Activated T-cell treated with anti-CD3 and anti-CD28 coated beads, Interleukin-2, amount 50 U/mL, for 1 hour (primary cell): ENCODE measurements around the gene MTHFD2.
"Not testable (repeated sequence)": the region's sequence is repeated elsewhere in the genome, so short reads cannot be mapped to it uniquely, and the experiment has no call there.

ENCODE experiments used
- DNase-seq: peaks from one replicate; pipeline ENCODE4 v3.0.0-alpha.2; 2020

MTHFD2 gene

GRCh38 chr2:74198023-74198460 lies 373 bp upstream of the MTHFD2 start:
- no peak for DNase-seq

GRCh38 chr2:74199275-74199701 lies 873 bp downstream of the MTHFD2 start:
- DNase-seq: no peak

- no peak for DNase-seq
These were observed 1.5 kb downstream of the MTHFD2 start for GRCh38 chr2:74199871-74200305.

- no peak for DNase-seq
These were observed 2.8 kb downstream of the MTHFD2 start for GRCh38 chr2:74201196-74201595.

- no peak for DNase-seq
These were observed 3.2 kb downstream of the MTHFD2 start for GRCh38 chr2:74201596-74201995.

GRCh38 chr2:74204436-74204835 lies 6.0 kb downstream of the MTHFD2 start:
- DNase-seq: no peak

GRCh38 chr2:74205113-74205512 lies 6.7 kb downstream of the MTHFD2 start:
- no peak for DNase-seq

- DNase-seq: no peak
These were observed 7.2 kb downstream of the MTHFD2 start for GRCh38 chr2:74205596-74205995.

GRCh38 chr2:74206180-74206688 lies 7.8 kb downstream of the MTHFD2 start:
- peak; percentile 35 for DNase-seq

- no peak for DNase-seq
These were observed 14.4 kb downstream of the MTHFD2 start for GRCh38 chr2:74212702-74213410.

GRCh38 chr2:74215771-74216170 lies 17.4 kb downstream of the MTHFD2 start:
- not testable (repeated sequence) for DNase-seq

- DNase-seq: no peak
These were observed 18.2 kb downstream of the MTHFD2 start for GRCh38 chr2:74216642-74217041.

GRCh38 chr2:74219846-74220486 lies 21.6 kb downstream of the MTHFD2 start:
- no peak for DNase-seq

- no peak for DNase-seq
These were observed 22.7 kb downstream of the MTHFD2 start for GRCh38 chr2:74221091-74221490.

GRCh38 chr2:74221604-74222299 lies 23.3 kb downstream of the MTHFD2 start:
- no peak for DNase-seq

- DNase-seq: no peak
These were observed 23.9 kb downstream of the MTHFD2 start for GRCh38 chr2:74222300-74222650.

- no peak for DNase-seq
These were observed 25.7 kb downstream of the MTHFD2 start for GRCh38 chr2:74223941-74224770.

GRCh38 chr2:74225698-74226459 lies 27.5 kb downstream of the MTHFD2 start:
- no peak for DNase-seq

GRCh38 chr2:74226648-74227213 lies 28.3 kb downstream of the MTHFD2 start:
- DNase-seq: no peak

GRCh38 chr2:74227646-74228045 lies 29.2 kb downstream of the MTHFD2 start:
- no peak for DNase-seq

- no peak for DNase-seq
These were observed 30.4 kb downstream of the MTHFD2 start for GRCh38 chr2:74228772-74229171.

- DNase-seq: not testable (repeated sequence)
These were observed 31.4 kb downstream of the MTHFD2 start for GRCh38 chr2:74229865-74230264.
